Hepatocyte (in vitro differentiated cells): ENCODE data around the gene SLX9.

ENCODE experiments used
- EZH2 ChIP-seq: fragments of 200-600 bp; sonication (generic); IDR thresholded peaks from 2 replicates; pipeline ENCODE4 v1.6.1; 2016; ENCODE audit warnings: antibody characterized with exemption, mild to moderate bottlenecking, borderline replicate concordance
- TF ChIP-seq, protein P1 (sequence below): fragments of 200-600 bp; sonication (generic); IDR thresholded peaks from 2 replicates; pipeline ENCODE4 v1.5.1; 2016; ENCODE audit warnings: antibody characterized with exemption, mild to moderate bottlenecking; ENCODE audit not compliant: poor library complexity

DNA sequence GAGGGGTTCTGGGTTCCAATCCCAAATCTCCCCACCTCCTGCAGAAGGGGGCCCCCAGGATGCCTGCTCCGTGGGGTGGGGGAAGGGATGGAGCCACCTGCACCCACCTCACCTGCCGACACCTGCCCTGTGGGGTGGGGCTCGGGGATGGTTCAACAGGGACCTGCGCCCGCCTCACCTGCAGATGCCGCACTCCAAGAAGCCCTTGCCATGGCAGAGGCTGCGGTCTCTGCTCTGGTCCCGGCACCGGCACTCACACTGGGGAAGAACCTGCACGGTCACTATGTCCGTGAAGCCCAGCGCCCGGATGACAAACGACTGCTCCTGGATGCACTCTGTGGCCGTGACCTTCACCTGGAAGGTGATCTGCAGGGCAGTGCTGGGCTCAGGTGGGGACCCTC lies 48.2 kb upstream of the SLX9 start:
- TF ChIP-seq EZH2: no peak
- TF ChIP-seq, protein P1, sequence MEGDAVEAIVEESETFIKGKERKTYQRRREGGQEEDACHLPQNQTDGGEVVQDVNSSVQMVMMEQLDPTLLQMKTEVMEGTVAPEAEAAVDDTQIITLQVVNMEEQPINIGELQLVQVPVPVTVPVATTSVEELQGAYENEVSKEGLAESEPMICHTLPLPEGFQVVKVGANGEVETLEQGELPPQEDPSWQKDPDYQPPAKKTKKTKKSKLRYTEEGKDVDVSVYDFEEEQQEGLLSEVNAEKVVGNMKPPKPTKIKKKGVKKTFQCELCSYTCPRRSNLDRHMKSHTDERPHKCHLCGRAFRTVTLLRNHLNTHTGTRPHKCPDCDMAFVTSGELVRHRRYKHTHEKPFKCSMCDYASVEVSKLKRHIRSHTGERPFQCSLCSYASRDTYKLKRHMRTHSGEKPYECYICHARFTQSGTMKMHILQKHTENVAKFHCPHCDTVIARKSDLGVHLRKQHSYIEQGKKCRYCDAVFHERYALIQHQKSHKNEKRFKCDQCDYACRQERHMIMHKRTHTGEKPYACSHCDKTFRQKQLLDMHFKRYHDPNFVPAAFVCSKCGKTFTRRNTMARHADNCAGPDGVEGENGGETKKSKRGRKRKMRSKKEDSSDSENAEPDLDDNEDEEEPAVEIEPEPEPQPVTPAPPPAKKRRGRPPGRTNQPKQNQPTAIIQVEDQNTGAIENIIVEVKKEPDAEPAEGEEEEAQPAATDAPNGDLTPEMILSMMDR: no peak
